ENCODE results near the gene MAPK12.
"Not testable (repeated sequence)": the region's sequence is repeated elsewhere in the genome, so short reads cannot be mapped to it uniquely, and the experiment has no call there.

Gene MAPK12

DNA sequence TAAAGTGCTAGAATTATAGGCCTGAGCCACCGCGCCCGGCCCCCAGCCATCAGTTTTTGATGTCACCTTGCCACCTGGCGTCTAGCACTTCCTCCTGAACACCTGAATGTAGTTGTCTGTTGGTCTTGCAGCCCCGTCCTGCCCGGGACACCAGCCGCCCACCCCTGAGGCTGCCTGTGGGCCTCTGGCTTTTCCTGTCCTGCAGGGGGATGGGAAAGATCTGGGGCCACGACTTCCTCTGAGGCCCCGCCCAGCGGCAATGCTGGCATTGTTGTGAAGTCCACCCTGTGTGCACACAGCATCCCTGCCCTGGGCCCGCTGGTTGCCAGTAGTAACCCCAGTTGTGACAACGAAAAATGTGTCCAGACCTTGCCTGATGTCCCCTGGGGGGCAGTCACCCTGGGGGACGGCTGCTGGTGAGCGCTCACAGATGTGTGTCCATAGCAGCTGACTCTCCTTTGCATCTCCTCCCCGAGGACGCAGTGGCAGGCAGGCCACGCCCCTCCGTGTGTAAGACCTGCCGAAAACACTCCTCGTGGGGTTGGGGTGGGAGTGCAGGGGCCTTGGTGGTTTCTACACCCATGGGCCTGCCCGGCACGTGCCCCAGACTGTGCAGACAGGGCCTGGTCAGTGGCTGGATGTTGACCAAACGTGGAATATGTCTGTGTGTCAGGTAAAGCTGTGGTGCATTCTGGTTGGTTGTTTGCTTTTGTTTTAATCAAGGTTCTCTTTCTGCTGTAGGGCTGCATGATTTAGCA is 53.9 kb downstream of the MAPK12 start:
- DNase-seq (ENCODE audit: low read depth): no peak
- TF ChIP-seq, protein P1, sequence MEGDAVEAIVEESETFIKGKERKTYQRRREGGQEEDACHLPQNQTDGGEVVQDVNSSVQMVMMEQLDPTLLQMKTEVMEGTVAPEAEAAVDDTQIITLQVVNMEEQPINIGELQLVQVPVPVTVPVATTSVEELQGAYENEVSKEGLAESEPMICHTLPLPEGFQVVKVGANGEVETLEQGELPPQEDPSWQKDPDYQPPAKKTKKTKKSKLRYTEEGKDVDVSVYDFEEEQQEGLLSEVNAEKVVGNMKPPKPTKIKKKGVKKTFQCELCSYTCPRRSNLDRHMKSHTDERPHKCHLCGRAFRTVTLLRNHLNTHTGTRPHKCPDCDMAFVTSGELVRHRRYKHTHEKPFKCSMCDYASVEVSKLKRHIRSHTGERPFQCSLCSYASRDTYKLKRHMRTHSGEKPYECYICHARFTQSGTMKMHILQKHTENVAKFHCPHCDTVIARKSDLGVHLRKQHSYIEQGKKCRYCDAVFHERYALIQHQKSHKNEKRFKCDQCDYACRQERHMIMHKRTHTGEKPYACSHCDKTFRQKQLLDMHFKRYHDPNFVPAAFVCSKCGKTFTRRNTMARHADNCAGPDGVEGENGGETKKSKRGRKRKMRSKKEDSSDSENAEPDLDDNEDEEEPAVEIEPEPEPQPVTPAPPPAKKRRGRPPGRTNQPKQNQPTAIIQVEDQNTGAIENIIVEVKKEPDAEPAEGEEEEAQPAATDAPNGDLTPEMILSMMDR (IDR thresholded peaks at IDR 0.05; ENCODE audit: low read depth, low read length, missing control alignments): no peak

DNA sequence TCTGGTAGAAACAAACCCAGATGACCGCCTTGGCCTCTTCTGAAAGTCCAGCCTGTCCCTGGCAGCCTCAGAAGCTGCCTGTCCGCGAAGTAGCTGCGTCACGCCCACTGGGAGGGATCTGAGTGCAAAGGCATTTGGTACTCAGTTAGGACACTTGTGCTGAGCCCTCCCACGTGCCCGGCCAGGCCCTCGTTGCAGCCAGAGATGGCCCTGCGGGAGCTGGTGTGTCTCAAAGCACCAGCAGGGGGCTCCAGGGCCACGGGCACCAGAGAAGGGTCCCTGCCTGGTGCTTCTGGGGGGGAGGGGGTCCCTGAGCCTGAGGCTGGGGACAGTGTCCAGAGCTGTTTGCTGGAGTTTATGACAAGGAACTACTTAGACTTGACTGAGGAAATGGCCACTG is 54.9 kb downstream of the MAPK12 start:
- H3K4me3 ChIP-seq (ENCODE audit: low read depth, low read length): no peak overlapping the region
- in situ Hi-C loops (cut with HindIII; ENCODE audit: low sequenced_read_pairs): no loop called here
- TF ChIP-seq, protein P1 (IDR thresholded peaks at IDR 0.05; ENCODE audit: low read depth, low read length, missing control alignments): peak; percentile 51
- DNase-seq (ENCODE audit: low read depth): no peak

More for the DNA sequence above, 53.9 kb downstream of the MAPK12 start:
- in situ Hi-C loops (cut with HindIII; ENCODE audit: low sequenced_read_pairs): no loop called here
- no peak overlapping the region for H3K4me3 ChIP-seq (ENCODE audit: low read depth, low read length)

DNA sequence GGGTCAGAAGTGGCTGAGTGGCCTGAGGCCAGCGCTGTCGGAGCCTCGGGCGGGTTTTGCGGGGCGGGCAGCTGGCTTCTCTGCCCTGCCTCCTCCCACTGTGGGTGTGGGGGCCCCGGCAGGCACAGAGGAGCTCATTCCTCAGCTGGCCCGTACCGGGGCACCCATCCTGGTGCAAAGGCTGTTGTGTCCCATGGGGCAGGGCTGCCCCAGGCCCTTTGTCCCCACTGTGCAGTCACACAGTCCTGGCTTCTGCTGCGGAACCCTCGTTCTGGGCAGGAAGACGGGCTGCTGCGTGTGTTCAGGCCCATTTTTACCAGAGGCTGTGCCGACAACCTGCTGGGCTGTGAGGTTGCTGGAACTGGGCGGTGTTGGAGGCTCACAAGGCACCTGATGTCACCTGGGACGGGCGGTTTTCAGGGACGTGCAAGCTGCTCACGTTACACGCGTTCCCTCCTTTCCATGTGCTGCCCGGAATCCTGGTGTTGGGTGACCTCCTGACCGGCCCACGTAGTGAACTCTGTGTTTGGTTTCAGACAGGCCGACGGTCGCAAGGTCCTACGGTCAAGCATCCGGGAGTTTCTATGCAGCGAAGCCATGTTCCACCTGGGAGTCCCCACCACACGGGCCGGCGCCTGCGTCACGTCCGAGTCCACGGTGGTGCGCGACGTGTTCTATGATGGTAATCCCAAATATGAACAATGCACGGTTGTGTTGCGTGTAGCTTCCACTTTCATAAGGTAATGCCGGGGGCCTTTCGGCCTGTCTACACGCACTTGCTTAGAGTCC is 55.5 kb downstream of the MAPK12 start:
- DNase-seq (ENCODE audit: low read depth): no peak

DNA sequence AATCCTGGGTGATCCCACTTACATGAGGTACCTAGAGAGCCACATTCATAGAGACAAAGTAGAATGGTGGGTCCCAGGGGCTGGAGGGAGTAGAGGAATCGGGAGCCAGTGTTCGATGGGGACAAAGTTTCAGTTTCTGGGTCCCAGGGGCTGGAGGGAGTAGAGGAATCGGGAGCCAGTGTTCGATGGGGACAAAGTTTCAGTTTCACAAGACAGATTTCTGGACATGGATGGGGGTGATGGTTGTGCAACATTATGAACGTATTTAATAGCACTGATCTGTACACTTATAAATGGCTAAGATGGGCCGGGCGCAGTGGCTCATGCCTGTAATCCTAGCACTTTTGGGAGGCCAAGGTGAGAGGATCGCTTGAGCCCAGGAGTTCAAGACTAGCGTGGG is 56.5 kb downstream of the MAPK12 start:
- DNase-seq (ENCODE audit: low read depth); in situ Hi-C loops (cut with HindIII; ENCODE audit: low sequenced_read_pairs); H3K4me3 ChIP-seq (ENCODE audit: low read depth, low read length): not testable (repeated sequence)

More for the DNA sequence above, 55.5 kb downstream of the MAPK12 start:
- TF ChIP-seq, protein P1 (IDR thresholded peaks at IDR 0.05; ENCODE audit: low read depth, low read length, missing control alignments): no peak
- H3K4me3 ChIP-seq (ENCODE audit: low read depth, low read length): no peak overlapping the region
- in situ Hi-C loops (cut with HindIII; ENCODE audit: low sequenced_read_pairs): no loop called here

DNA sequence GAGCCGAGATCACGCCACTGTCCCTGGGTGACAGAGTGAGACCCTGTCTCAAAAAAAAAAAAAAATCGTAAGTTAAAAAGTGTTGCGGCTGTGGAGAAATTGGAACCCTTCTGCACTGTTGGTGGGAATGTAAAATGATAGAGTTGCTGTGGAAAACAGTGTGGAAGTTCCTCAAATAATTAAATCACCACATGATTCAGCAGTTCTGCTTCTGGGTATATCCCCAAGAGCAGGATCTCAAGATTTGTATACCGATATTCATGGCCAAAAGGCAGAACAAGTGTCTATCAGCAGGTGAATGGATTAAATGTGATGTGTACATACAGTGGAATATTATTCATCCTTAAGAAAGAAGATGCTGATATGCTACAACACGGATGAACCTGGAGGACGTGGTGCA is 56.9 kb downstream of the MAPK12 start:
- in situ Hi-C loops (cut with HindIII; ENCODE audit: low sequenced_read_pairs): no loop called here
- TF ChIP-seq, protein P1 (IDR thresholded peaks at IDR 0.05; ENCODE audit: low read depth, low read length, missing control alignments): no peak
- no peak for DNase-seq (ENCODE audit: low read depth)
- H3K4me3 ChIP-seq (ENCODE audit: low read depth, low read length): no peak overlapping the region

- TF ChIP-seq, protein P1 (IDR thresholded peaks at IDR 0.05; ENCODE audit: low read depth, low read length, missing control alignments): no peak
- in situ Hi-C loops (cut with HindIII; ENCODE audit: low sequenced_read_pairs): no loop called here
- no peak for DNase-seq (ENCODE audit: low read depth)
- H3K4me3 ChIP-seq (ENCODE audit: low read depth, low read length): no peak overlapping the region
Observed at GRCh38 chr22:50203288-50203687, 58.2 kb downstream of the MAPK12 start.
